ENCODE results near the gene SULT1A1. TPM values are rescaled to one million over a fixed set of nuclear protein-coding genes. Genes with fewer than 3 reads are reported as not detected.

SULT1A1 gene
- total and polyA plus RNA-seq, 2 of the 8 experiments (the other 6 are each of a cell fraction or from before 2014, with no cell fraction given), result 2.1 to 4.0 TPM

DNA sequence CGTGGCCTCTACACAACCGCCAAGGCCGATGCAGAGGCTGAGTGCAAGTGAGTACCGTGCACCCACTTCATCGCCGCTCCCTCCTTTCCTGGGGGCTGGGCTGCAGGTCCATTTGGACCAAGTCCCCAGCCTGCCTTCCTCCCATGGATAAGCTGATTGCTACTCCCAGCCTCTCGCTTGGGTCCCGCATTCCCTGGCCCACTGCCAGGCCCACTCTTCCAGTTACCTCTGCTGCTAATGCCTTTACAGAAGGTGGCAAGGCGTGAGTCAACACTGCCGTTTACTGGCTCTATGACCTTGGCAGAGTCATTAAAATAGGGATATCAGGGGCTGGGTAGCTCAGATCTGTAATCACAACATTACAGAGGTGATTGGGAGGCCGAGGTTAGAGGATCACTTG lies 24.2 kb downstream of the SULT1A1 start (continued):
- TF ChIP-seq, protein P1, sequence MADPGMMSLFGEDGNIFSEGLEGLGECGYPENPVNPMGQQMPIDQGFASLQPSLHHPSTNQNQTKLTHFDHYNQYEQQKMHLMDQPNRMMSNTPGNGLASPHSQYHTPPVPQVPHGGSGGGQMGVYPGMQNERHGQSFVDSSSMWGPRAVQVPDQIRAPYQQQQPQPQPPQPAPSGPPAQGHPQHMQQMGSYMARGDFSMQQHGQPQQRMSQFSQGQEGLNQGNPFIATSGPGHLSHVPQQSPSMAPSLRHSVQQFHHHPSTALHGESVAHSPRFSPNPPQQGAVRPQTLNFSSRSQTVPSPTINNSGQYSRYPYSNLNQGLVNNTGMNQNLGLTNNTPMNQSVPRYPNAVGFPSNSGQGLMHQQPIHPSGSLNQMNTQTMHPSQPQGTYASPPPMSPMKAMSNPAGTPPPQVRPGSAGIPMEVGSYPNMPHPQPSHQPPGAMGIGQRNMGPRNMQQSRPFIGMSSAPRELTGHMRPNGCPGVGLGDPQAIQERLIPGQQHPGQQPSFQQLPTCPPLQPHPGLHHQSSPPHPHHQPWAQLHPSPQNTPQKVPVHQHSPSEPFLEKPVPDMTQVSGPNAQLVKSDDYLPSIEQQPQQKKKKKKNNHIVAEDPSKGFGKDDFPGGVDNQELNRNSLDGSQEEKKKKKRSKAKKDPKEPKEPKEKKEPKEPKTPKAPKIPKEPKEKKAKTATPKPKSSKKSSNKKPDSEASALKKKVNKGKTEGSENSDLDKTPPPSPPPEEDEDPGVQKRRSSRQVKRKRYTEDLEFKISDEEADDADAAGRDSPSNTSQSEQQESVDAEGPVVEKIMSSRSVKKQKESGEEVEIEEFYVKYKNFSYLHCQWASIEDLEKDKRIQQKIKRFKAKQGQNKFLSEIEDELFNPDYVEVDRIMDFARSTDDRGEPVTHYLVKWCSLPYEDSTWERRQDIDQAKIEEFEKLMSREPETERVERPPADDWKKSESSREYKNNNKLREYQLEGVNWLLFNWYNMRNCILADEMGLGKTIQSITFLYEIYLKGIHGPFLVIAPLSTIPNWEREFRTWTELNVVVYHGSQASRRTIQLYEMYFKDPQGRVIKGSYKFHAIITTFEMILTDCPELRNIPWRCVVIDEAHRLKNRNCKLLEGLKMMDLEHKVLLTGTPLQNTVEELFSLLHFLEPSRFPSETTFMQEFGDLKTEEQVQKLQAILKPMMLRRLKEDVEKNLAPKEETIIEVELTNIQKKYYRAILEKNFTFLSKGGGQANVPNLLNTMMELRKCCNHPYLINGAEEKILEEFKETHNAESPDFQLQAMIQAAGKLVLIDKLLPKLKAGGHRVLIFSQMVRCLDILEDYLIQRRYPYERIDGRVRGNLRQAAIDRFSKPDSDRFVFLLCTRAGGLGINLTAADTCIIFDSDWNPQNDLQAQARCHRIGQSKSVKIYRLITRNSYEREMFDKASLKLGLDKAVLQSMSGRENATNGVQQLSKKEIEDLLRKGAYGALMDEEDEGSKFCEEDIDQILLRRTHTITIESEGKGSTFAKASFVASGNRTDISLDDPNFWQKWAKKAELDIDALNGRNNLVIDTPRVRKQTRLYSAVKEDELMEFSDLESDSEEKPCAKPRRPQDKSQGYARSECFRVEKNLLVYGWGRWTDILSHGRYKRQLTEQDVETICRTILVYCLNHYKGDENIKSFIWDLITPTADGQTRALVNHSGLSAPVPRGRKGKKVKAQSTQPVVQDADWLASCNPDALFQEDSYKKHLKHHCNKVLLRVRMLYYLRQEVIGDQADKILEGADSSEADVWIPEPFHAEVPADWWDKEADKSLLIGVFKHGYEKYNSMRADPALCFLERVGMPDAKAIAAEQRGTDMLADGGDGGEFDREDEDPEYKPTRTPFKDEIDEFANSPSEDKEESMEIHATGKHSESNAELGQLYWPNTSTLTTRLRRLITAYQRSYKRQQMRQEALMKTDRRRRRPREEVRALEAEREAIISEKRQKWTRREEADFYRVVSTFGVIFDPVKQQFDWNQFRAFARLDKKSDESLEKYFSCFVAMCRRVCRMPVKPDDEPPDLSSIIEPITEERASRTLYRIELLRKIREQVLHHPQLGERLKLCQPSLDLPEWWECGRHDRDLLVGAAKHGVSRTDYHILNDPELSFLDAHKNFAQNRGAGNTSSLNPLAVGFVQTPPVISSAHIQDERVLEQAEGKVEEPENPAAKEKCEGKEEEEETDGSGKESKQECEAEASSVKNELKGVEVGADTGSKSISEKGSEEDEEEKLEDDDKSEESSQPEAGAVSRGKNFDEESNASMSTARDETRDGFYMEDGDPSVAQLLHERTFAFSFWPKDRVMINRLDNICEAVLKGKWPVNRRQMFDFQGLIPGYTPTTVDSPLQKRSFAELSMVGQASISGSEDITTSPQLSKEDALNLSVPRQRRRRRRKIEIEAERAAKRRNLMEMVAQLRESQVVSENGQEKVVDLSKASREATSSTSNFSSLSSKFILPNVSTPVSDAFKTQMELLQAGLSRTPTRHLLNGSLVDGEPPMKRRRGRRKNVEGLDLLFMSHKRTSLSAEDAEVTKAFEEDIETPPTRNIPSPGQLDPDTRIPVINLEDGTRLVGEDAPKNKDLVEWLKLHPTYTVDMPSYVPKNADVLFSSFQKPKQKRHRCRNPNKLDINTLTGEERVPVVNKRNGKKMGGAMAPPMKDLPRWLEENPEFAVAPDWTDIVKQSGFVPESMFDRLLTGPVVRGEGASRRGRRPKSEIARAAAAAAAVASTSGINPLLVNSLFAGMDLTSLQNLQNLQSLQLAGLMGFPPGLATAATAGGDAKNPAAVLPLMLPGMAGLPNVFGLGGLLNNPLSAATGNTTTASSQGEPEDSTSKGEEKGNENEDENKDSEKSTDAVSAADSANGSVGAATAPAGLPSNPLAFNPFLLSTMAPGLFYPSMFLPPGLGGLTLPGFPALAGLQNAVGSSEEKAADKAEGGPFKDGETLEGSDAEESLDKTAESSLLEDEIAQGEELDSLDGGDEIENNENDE (IDR thresholded peaks at IDR 0.05; ENCODE audit: insufficient replicate concordance, low read length), result no peak
- TF ChIP-seq YY1 (IDR thresholded peaks at IDR 0.05; ENCODE audit: low read depth, low read length) (no peak), SP2 (IDR thresholded peaks at IDR 0.05; ENCODE audit: low read length) (no peak)

All from H1 (cell line).